Neuron (in vitro differentiated cells): ENCODE measurements around the gene HSPB1.

ENCODE experiments used
- H2AFZ ChIP-seq: one replicate; pipeline ENCODE4 v1.6.1; 2013; ENCODE audit warnings: low read depth, mild to moderate bottlenecking, inconsistent platforms, low read length, moderate library complexity
- H3K27me3 ChIP-seq: one replicate; pipeline ENCODE4 v1.6.1; 2013; ENCODE audit warnings: low read length; ENCODE audit not compliant: insufficient read depth
- H3K36me3 ChIP-seq: one replicate; pipeline ENCODE4 v1.6.1; 2013; ENCODE audit warnings: low read length; ENCODE audit not compliant: insufficient read depth
- H3K4me1 ChIP-seq: one replicate; pipeline ENCODE4 v1.6.1; 2013; ENCODE audit warnings: low read length; ENCODE audit not compliant: insufficient read depth
- H3K4me3 ChIP-seq: 2 replicates; pipeline ENCODE4 v1.5.1; 2013; ENCODE audit warnings: mild to moderate bottlenecking, low read length, moderate library complexity
- H3K9me3 ChIP-seq: one replicate; pipeline ENCODE4 v1.6.1; 2013; ENCODE audit warnings: low read length

HSPB1 gene

DNA sequence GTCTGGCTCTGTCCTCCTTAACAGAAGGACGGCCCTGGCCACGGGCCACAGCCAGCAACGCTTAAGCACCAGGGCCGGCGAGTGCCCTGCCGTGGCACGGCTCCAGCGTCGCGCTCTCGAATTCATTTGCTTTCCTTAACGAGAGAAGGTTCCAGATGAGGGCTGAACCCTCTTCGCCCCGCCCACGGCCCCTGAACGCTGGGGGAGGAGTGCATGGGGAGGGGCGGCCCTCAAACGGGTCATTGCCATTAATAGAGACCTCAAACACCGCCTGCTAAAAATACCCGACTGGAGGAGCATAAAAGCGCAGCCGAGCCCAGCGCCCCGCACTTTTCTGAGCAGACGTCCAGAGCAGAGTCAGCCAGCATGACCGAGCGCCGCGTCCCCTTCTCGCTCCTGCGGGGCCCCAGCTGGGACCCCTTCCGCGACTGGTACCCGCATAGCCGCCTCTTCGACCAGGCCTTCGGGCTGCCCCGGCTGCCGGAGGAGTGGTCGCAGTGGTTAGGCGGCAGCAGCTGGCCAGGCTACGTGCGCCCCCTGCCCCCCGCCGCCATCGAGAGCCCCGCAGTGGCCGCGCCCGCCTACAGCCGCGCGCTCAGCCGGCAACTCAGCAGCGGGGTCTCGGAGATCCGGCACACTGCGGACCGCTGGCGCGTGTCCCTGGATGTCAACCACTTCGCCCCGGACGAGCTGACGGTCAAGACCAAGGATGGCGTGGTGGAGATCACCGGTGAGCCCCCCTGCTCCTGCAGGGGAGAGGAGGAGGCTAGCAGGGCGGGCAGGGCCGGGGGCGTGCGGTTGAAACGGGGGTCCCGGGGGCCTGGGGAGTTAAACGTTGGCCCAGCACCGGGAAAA, at the start of gene HSPB1:
HSPB1 (plus strand) TSS at position 327 of the 855 bp plus-strand sequence; CDS start at position 367, 40 bp downstream.
- Histone ChIP-seq H3K4me1 (peaks cover 21% of the 10 kb centered on the region), H3K9me3 (no peaks in the 10 kb centered on the region), H3K4me3 (peak within 1 kb of the TSS; percentile 46), H2AFZ (peak within 1 kb of the TSS; percentile 80), H3K36me3 (no peaks in the 10 kb centered on the region), H3K27me3 (no peaks in the 10 kb centered on the region)

GRCh38 chr7:76254781-76255180, 47.7 kb upstream of the HSPB1 start:
- H3K4me1 ChIP-seq, result peaks cover 6% of the 10 kb centered on the region
- H3K36me3 ChIP-seq, result no peaks in the 10 kb centered on the region
- no peaks in the 10 kb centered on the region for H3K27me3 ChIP-seq
- H3K4me3 ChIP-seq, result no peak overlapping the region
- H2AFZ ChIP-seq, result no peak overlapping the region
- no peaks in the 10 kb centered on the region for H3K9me3 ChIP-seq

DNA sequence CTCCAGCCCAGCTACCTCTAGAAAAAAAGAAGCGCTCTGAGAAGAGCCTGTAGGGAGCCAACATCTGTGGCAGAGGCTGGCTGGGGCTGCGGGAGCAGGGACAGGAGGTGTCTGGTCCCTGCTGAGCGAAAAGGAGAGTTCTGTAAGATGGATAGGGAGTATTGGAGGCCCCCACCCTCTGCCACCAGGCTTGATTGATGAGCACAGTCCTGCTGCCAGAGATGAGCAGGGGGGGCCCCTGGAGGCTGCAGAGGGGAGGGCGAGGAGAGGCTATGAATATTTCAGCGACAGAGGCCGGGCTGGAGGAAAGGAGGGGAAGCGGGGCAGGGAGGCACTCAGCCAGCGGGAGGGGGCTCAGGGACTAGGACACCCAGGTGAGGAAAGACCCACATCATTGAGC, 44.5 kb upstream of the HSPB1 start:
- H3K9me3 ChIP-seq, result no peaks in the 10 kb centered on the region
- peaks cover 6% of the 10 kb centered on the region for H3K4me1 ChIP-seq
- H3K4me3 ChIP-seq, result no peak overlapping the region
- no peaks in the 10 kb centered on the region for H3K36me3 ChIP-seq
- no peaks in the 10 kb centered on the region for H3K27me3 ChIP-seq
- H2AFZ ChIP-seq, result no peak overlapping the region

DNA sequence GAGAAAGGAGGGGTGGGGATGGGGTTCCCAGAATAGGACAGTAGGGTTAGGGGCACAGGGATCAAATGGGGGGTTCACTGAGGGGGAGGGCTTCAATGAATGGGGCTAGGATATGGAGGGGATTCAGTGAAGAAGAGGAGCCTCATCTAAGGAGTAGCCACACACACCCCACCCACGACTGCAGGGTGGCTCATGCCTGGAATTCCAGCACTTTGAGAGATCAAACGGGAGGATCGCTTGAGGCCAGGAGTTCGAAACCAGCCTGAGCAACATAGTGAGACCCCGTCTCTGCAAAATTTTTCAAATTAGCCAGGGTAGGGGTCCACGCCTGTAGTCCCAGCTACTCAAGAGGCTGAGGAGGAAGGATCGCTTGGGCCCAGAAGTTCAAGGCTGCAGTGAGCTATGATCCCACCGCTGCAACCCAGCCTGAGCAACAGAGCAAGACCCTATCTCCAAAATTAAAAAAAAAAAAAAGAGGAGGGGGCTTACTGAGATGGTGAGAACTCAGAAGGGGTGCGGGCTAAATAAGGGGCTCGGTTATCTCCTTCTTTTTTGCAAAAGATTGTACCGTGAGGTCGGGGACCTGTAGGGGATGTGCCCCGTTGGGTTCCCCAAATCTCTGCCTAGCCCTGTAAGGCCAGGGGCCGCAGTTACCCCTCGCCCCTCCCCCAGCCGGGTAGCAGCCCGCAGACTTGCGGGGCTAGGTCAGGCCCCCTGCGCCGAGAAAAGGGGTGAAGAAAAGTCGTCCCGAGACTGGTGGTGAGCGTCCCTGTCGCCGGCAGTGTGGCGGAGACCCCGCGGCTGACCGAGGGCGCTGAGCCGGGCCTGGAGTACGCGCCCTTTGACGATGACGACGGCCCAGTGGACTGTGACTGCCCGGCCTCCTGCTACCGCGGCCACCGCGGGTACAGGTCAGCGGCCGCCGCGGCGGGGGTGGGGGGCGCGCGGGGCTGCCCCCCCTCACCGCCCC, 43.1 kb upstream of the HSPB1 start:
- peaks cover 6% of the 10 kb centered on the region for H3K4me1 ChIP-seq
- H3K4me3 ChIP-seq, result peak overlapping the region; percentile 66
- H3K27me3 ChIP-seq, result no peaks in the 10 kb centered on the region
- peak overlapping the region; percentile 31 for H2AFZ ChIP-seq
- H3K36me3 ChIP-seq, result no peaks in the 10 kb centered on the region
- H3K9me3 ChIP-seq, result no peaks in the 10 kb centered on the region

DNA sequence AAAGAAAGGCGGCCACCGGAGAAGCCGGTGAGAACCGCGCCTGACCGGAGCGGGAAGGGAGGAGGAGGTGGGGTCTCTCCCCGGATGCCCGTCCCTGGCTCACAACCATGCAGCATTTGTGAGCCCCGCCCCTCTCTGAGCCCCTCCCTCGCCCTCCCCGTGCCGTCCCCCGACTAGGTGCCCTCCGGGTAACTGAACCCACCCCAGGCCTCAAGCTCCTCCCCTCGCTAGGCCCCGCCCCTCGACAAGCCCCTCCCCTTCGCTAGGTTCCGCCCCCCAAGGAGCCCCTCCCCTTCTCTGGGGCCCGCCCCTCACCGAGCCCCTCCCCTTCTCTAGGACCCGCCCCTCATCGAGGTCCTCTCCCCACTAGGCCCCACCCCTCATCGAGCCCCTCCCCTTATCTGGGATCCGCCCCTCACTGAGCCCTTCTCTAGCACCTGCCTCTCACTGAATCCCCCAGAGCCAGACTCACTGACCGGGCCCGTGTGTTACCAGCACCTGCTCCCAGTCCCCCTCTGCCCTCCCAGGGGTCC, 42.2 kb upstream of the HSPB1 start:
- no peaks in the 10 kb centered on the region for H3K27me3 ChIP-seq
- H3K36me3 ChIP-seq, result no peaks in the 10 kb centered on the region
- H2AFZ ChIP-seq, result no peak overlapping the region
- peak overlapping the region; percentile 66 for H3K4me3 ChIP-seq
- peaks cover 6% of the 10 kb centered on the region for H3K4me1 ChIP-seq
- H3K9me3 ChIP-seq, result no peaks in the 10 kb centered on the region

- Histone ChIP-seq H3K27me3 (no peaks in the 10 kb centered on the region), H3K9me3 (no peaks in the 10 kb centered on the region), H2AFZ (no peak overlapping the region), H3K4me1 (peaks cover 6% of the 10 kb centered on the region), H3K4me3 (no peak overlapping the region), H3K36me3 (no peaks in the 10 kb centered on the region)
Observed at GRCh38 chr7:76261329-76261728, 41.1 kb upstream of the HSPB1 start.

- H2AFZ ChIP-seq, result no peak overlapping the region
- H3K36me3 ChIP-seq, result no peaks in the 10 kb centered on the region
- no peak overlapping the region for H3K4me3 ChIP-seq
- H3K27me3 ChIP-seq, result peaks cover 4% of the 10 kb centered on the region
- H3K4me1 ChIP-seq, result peaks cover 6% of the 10 kb centered on the region
- no peaks in the 10 kb centered on the region for H3K9me3 ChIP-seq
Observed at GRCh38 chr7:76261931-76262330, 40.5 kb upstream of the HSPB1 start.

DNA sequence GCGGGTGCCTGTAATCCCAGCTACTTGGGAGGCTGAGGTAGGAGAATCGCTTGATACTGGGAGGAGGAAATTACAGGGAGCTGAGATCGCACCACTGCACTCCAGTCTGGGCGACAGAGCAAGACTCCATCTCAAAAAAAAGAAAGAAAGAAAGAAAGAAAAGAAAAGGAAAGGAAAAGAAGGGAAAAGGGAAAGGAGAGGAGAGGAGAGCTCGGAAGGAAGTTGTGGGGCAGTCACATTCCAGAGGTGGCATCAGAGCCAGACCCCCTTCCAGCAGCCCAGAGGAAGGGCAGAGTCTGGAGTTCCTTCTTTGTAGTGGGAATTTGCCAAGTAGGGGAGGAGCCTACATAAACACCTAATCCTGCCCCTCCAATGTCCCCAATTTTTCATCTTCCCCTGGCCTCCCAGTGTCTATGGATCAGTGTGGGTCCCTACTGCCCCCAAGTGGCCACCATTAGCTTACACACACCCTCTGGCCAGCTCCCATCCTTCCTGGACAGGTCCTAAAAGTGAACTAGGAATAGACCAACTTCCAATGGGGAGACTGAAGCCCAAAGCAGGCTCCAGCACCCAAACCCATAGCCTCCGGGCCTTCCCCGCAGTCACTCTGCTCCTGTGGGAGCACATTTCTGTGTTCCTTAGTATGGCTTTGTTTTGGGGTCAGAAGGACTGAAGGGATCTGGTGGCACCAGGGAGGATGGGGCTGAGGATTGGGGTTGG, 39.6 kb upstream of the HSPB1 start:
- H3K4me1 ChIP-seq, result peaks cover 6% of the 10 kb centered on the region
- no peak overlapping the region for H2AFZ ChIP-seq
- H3K9me3 ChIP-seq, result no peaks in the 10 kb centered on the region
- H3K27me3 ChIP-seq, result peaks cover 11% of the 10 kb centered on the region
- H3K36me3 ChIP-seq, result no peaks in the 10 kb centered on the region
- no peak overlapping the region for H3K4me3 ChIP-seq

GRCh38 chr7:76265299-76265698, 37.2 kb upstream of the HSPB1 start:
- Histone ChIP-seq H3K36me3 (no peaks in the 10 kb centered on the region), H3K4me1 (peaks cover 8% of the 10 kb centered on the region), H3K9me3 (no peaks in the 10 kb centered on the region), H3K27me3 (peaks cover 29% of the 10 kb centered on the region), H2AFZ (no peak overlapping the region), H3K4me3 (no peak overlapping the region)

GRCh38 chr7:76267107-76267893, 35.2 kb upstream of the HSPB1 start:
- peaks cover 30% of the 10 kb centered on the region for H3K27me3 ChIP-seq
- no peaks in the 10 kb centered on the region for H3K36me3 ChIP-seq
- no peak overlapping the region for H2AFZ ChIP-seq
- peaks cover 8% of the 10 kb centered on the region for H3K4me1 ChIP-seq
- no peaks in the 10 kb centered on the region for H3K9me3 ChIP-seq
- H3K4me3 ChIP-seq, result no peak overlapping the region

DNA sequence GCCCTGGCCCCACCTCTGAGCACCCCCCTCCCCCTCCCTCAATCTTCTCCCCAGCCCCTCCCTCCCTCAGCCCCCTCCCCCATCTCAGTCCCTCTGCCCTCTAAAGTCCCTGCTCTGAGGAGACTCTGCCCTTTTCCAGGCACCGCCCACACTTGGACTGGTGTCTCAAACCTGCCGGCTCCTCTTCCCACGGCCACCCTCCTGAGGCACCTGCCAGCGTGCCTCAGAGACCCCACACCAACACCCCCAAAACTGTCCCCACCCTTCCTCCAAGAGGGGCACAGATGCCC, 34.6 kb upstream of the HSPB1 start:
- Histone ChIP-seq H3K9me3 (no peaks in the 10 kb centered on the region), H3K4me1 (peaks cover 12% of the 10 kb centered on the region), H2AFZ (no peak overlapping the region), H3K36me3 (no peaks in the 10 kb centered on the region), H3K4me3 (no peak overlapping the region), H3K27me3 (peaks cover 30% of the 10 kb centered on the region)

DNA sequence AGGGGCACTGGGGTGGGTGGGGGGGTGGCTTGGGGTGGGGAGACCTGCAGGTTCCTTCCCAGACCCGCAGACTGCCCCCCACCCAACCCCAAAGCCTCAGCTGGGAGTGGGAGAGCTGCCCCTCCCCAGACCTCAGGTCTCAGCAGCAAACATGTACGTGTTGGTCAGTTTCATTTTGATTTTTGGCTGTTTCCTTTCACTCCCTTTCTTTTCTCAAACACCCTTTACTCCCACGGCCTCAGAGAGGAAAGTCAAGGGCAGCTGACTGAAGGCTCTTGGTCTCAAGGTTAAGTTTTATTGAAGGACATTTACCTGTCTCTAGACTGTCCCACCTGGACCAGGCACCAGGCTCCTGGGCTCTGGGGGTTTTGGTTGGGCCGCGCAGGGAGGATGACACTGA, 34.1 kb upstream of the HSPB1 start:
- H3K4me1 ChIP-seq, result peaks cover 17% of the 10 kb centered on the region
- H2AFZ ChIP-seq, result no peak overlapping the region
- H3K4me3 ChIP-seq, result no peak overlapping the region
- no peaks in the 10 kb centered on the region for H3K36me3 ChIP-seq
- H3K9me3 ChIP-seq, result no peaks in the 10 kb centered on the region
- H3K27me3 ChIP-seq, result peaks cover 30% of the 10 kb centered on the region
